WTC11 (cell line): Measurements from ENCODE around the gene CDK3. TPM values are rescaled to one million over a fixed set of nuclear protein-coding genes. Genes with fewer than 3 reads are reported as not detected.
A peak's percentile ranks its signal among the peaks of the same experiment; 100 is the strongest.

Experiments
- ATAC-seq: fragments of 200-7000 bp; cut with Tn5 transposase; 2 replicates; pipeline ENCODE4 v1.10.0; 2021; ENCODE audit warnings: mild to moderate bottlenecking, moderate library complexity
- CTCF ChIA-PET: fragments of 300-600 bp; sonication (Branson Sonifier 250); formaldehyde crosslinking; loops from one replicate; lab custom pipeline; 2021; ENCODE audit warnings: antibody characterized with exemption; lab: Charles Lee
- POLR2A ChIA-PET: fragments of 350-600 bp; sonication (Branson Sonifier 250); formaldehyde crosslinking; loops from one replicate; lab custom pipeline; 2021; ENCODE audit warnings: antibody characterized with exemption; lab: Charles Lee
- DNase-seq: peaks from one replicate; pipeline ENCODE4 v3.0.0; 2021; ENCODE audit warnings: low spot score
- H3K27ac Mint-ChIP-seq: 2 replicates; pipeline ENCODE4 v1.8.0; 2021; ENCODE audit warnings: mixed read lengths
- H3K27me3 Mint-ChIP-seq: 2 replicates; pipeline ENCODE4 v1.8.0; 2021; ENCODE audit warnings: low read depth, mild to moderate bottlenecking, moderate library complexity, mixed read lengths
- H3K36me3 Mint-ChIP-seq: 2 replicates; pipeline ENCODE4 v1.8.0; 2021; ENCODE audit warnings: mixed read lengths
- H3K4me1 Mint-ChIP-seq: 2 replicates; pipeline ENCODE4 v1.8.0; 2022; ENCODE audit warnings: mixed read lengths
- H3K4me3 Mint-ChIP-seq: 2 replicates; pipeline ENCODE4 v1.8.0; 2021; ENCODE audit warnings: mild to moderate bottlenecking, moderate library complexity, mixed read lengths
- H3K9me3 Mint-ChIP-seq: 2 replicates; pipeline ENCODE4 v1.8.0; 2021; ENCODE audit warnings: mixed read lengths
- ATF1 ChIP-seq: sonication (generic); formaldehyde crosslinking; IDR thresholded peaks from 2 replicates; pipeline ENCODE4 v1.8.1; 2023; ENCODE audit warnings: mild to moderate bottlenecking, moderate library complexity, missing genetic modification reagents
- CREM ChIP-seq: sonication (generic); formaldehyde crosslinking; IDR thresholded peaks from 2 replicates; pipeline ENCODE4 v1.8.1; 2022; ENCODE audit warnings: mild to moderate bottlenecking, missing genetic modification reagents, moderate library complexity
- ELF4 ChIP-seq: sonication (generic); formaldehyde crosslinking; IDR thresholded peaks from 2 replicates; pipeline ENCODE4 v1.8.1; 2022; ENCODE audit warnings: low read depth, mild to moderate bottlenecking, moderate library complexity, missing genetic modification reagents
- IRF2 ChIP-seq: sonication (generic); formaldehyde crosslinking; IDR thresholded peaks from 2 replicates; pipeline ENCODE4 v1.8.0; 2022; ENCODE audit warnings: low read depth, missing genetic modification reagents, borderline replicate concordance
- JUN ChIP-seq: sonication (generic); formaldehyde crosslinking; IDR thresholded peaks from 2 replicates; pipeline ENCODE4 v1.8.0; 2023; ENCODE audit warnings: mild to moderate bottlenecking, missing genetic modification reagents
- NFE2L1 ChIP-seq: sonication (generic); formaldehyde crosslinking; IDR thresholded peaks from 2 replicates; pipeline ENCODE4 v1.8.1; 2023; ENCODE audit warnings: missing genetic modification reagents
- NFYB ChIP-seq: sonication (generic); formaldehyde crosslinking; conservative IDR thresholded peaks from 2 replicates; pipeline ENCODE4 v1.8.0; 2022; ENCODE audit warnings: low read depth, missing genetic modification reagents
- OVOL2 ChIP-seq: fragments of 250-450 bp; sonication (Bioruptor Pico); IDR thresholded peaks from 2 replicates; pipeline ENCODE4 v1.9.0; 2021; ENCODE audit warnings: mild to moderate bottlenecking, borderline replicate concordance
- RELA ChIP-seq: sonication (generic); formaldehyde crosslinking; IDR thresholded peaks from 2 replicates; pipeline ENCODE4 v1.8.1; 2022; ENCODE audit warnings: missing genetic modification reagents, mild to moderate bottlenecking, borderline replicate concordance
- TCF7 ChIP-seq: sonication (generic); formaldehyde crosslinking; IDR thresholded peaks from 2 replicates; pipeline ENCODE4 v1.8.0; 2022; ENCODE audit warnings: mild to moderate bottlenecking, low read depth, missing genetic modification reagents, moderate library complexity
- TEAD4 ChIP-seq: sonication (generic); formaldehyde crosslinking; IDR thresholded peaks from 2 replicates; pipeline ENCODE4 v1.8.0; 2022; ENCODE audit warnings: mild to moderate bottlenecking, missing genetic modification reagents
- ZNF121 ChIP-seq: sonication (generic); formaldehyde crosslinking; IDR thresholded peaks from 2 replicates; pipeline ENCODE4 v1.8.0; 2023; ENCODE audit warnings: missing genetic modification reagents
- ZNF219 ChIP-seq: sonication (generic); formaldehyde crosslinking; IDR thresholded peaks from 2 replicates; pipeline ENCODE4 v1.8.0; 2023; ENCODE audit warnings: missing genetic modification reagents, mild to moderate bottlenecking, borderline replicate concordance
- ZNF317 ChIP-seq: sonication (generic); formaldehyde crosslinking; IDR thresholded peaks from 2 replicates; pipeline ENCODE4 v1.8.1; 2023; ENCODE audit warnings: low read depth, mild to moderate bottlenecking, moderate library complexity, missing genetic modification reagents, borderline replicate concordance
- ZNF396 ChIP-seq: fragments of 250-450 bp; sonication (Bioruptor Pico); IDR thresholded peaks from 2 replicates; pipeline ENCODE4 v1.8.0; 2021; ENCODE audit warnings: mild to moderate bottlenecking, moderate library complexity, borderline replicate concordance
- ZNF423 ChIP-seq: fragments of 250-450 bp; sonication (Bioruptor Pico); IDR thresholded peaks from 2 replicates; pipeline ENCODE4 v2.1.2; 2022; ENCODE audit warnings: mild to moderate bottlenecking, moderate library complexity
- total RNA-seq: library from RNA; stranded (reverse); gene quantifications from 3 replicates; pipeline ENCODE4 v1.2.3, GENCODE V29; 2021
- TF ChIP-seq, protein P1 (sequence below): fragments of 200-600 bp; IDR thresholded peaks from 2 replicates; pipeline ENCODE4 v1.8.0; 2022; ENCODE audit warnings: antibody characterized with exemption
- TF ChIP-seq, protein P2 (sequence below): sonication (generic); formaldehyde crosslinking; IDR thresholded peaks from 2 replicates; pipeline ENCODE4 v1.8.0; 2023; ENCODE audit warnings: mild to moderate bottlenecking, missing genetic modification reagents
- TF ChIP-seq, protein P3 (sequence below): sonication (generic); formaldehyde crosslinking; IDR thresholded peaks from 2 replicates; pipeline ENCODE4 v1.8.0; 2023; ENCODE audit warnings: missing genetic modification reagents, mild to moderate bottlenecking, borderline replicate concordance
- TF ChIP-seq, protein P4 (sequence below): sonication (generic); formaldehyde crosslinking; IDR thresholded peaks from 2 replicates; pipeline ENCODE4 v1.8.1; 2023; ENCODE audit warnings: mild to moderate bottlenecking, missing genetic modification reagents

Gene CDK3
- total RNA-seq, 1 experiment from 2014 or later = 9.5 TPM

DNA sequence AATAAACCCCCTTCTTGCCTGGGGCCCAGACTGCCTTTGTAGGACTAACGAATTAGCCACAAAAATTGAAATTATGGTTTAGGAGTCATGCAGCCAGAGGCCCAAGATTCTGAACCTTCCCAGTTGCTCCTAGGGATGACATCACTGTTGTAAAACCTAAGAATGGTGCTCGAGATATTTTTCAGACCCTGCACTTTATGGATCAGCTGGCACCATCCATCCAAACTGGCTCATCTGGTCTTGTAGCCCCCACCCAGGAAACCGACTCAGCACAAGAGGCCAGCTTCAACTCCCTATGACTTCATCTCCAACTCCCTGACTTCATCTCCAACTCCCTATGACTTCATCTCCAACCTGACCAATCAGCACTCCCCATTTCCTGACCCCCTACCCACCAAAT, 37.4 kb downstream of the CDK3 start:
- ChIA-PET POLR2A (no interaction called here), CTCF (interaction anchor here (3.0 kb wide), 1 partner anchor 33 kb away, joined by 13 read pairs; no protein-coding TSS in a partner anchor)
- Mint-ChIP-seq H3K27me3 (no peaks in the 10 kb centered on the region), H3K4me1 (peaks cover 20% of the 10 kb centered on the region), H3K36me3 (peaks cover 36% of the 10 kb centered on the region), H3K4me3 (no peak overlapping the region), H3K9me3 (no peaks in the 10 kb centered on the region), H3K27ac (peak overlapping the region; percentile 46)
- DNase-seq (no peak), ATAC-seq (no peak)
- no peak for TF ChIP-seq TCF7
- TF ChIP-seq, protein P1, sequence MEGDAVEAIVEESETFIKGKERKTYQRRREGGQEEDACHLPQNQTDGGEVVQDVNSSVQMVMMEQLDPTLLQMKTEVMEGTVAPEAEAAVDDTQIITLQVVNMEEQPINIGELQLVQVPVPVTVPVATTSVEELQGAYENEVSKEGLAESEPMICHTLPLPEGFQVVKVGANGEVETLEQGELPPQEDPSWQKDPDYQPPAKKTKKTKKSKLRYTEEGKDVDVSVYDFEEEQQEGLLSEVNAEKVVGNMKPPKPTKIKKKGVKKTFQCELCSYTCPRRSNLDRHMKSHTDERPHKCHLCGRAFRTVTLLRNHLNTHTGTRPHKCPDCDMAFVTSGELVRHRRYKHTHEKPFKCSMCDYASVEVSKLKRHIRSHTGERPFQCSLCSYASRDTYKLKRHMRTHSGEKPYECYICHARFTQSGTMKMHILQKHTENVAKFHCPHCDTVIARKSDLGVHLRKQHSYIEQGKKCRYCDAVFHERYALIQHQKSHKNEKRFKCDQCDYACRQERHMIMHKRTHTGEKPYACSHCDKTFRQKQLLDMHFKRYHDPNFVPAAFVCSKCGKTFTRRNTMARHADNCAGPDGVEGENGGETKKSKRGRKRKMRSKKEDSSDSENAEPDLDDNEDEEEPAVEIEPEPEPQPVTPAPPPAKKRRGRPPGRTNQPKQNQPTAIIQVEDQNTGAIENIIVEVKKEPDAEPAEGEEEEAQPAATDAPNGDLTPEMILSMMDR = no peak
- TF ChIP-seq OVOL2 (CRISPR knock-in tag) = no peak
- TF ChIP-seq TEAD4 (CRISPR knock-in tag) = no peak
- no peak for TF ChIP-seq CREM (CRISPR knock-in tag)
- TF ChIP-seq IRF2 (CRISPR knock-in tag) = no peak
- TF ChIP-seq, protein P2, sequence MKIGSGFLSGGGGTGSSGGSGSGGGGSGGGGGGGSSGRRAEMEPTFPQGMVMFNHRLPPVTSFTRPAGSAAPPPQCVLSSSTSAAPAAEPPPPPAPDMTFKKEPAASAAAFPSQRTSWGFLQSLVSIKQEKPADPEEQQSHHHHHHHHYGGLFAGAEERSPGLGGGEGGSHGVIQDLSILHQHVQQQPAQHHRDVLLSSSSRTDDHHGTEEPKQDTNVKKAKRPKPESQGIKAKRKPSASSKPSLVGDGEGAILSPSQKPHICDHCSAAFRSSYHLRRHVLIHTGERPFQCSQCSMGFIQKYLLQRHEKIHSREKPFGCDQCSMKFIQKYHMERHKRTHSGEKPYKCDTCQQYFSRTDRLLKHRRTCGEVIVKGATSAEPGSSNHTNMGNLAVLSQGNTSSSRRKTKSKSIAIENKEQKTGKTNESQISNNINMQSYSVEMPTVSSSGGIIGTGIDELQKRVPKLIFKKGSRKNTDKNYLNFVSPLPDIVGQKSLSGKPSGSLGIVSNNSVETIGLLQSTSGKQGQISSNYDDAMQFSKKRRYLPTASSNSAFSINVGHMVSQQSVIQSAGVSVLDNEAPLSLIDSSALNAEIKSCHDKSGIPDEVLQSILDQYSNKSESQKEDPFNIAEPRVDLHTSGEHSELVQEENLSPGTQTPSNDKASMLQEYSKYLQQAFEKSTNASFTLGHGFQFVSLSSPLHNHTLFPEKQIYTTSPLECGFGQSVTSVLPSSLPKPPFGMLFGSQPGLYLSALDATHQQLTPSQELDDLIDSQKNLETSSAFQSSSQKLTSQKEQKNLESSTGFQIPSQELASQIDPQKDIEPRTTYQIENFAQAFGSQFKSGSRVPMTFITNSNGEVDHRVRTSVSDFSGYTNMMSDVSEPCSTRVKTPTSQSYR (CRISPR knock-in tag) = no peak
- TF ChIP-seq NFE2L1 = no peak
- TF ChIP-seq RELA (CRISPR knock-in tag) = no peak
- TF ChIP-seq JUN (CRISPR knock-in tag) = no peak
- no peak for TF ChIP-seq NFYB (CRISPR knock-in tag)
- no peak for TF ChIP-seq ZNF396 (CRISPR knock-in tag)
- no peak for TF ChIP-seq ZNF219 (CRISPR knock-in tag)
- no peak for TF ChIP-seq ZNF317 (CRISPR knock-in tag)
- TF ChIP-seq, protein P3, sequence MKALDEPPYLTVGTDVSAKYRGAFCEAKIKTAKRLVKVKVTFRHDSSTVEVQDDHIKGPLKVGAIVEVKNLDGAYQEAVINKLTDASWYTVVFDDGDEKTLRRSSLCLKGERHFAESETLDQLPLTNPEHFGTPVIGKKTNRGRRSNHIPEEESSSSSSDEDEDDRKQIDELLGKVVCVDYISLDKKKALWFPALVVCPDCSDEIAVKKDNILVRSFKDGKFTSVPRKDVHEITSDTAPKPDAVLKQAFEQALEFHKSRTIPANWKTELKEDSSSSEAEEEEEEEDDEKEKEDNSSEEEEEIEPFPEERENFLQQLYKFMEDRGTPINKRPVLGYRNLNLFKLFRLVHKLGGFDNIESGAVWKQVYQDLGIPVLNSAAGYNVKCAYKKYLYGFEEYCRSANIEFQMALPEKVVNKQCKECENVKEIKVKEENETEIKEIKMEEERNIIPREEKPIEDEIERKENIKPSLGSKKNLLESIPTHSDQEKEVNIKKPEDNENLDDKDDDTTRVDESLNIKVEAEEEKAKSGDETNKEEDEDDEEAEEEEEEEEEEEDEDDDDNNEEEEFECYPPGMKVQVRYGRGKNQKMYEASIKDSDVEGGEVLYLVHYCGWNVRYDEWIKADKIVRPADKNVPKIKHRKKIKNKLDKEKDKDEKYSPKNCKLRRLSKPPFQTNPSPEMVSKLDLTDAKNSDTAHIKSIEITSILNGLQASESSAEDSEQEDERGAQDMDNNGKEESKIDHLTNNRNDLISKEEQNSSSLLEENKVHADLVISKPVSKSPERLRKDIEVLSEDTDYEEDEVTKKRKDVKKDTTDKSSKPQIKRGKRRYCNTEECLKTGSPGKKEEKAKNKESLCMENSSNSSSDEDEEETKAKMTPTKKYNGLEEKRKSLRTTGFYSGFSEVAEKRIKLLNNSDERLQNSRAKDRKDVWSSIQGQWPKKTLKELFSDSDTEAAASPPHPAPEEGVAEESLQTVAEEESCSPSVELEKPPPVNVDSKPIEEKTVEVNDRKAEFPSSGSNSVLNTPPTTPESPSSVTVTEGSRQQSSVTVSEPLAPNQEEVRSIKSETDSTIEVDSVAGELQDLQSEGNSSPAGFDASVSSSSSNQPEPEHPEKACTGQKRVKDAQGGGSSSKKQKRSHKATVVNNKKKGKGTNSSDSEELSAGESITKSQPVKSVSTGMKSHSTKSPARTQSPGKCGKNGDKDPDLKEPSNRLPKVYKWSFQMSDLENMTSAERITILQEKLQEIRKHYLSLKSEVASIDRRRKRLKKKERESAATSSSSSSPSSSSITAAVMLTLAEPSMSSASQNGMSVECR (CRISPR knock-in tag) = no peak
- TF ChIP-seq ZNF423 (CRISPR knock-in tag) = no peak
- TF ChIP-seq, protein P4, sequence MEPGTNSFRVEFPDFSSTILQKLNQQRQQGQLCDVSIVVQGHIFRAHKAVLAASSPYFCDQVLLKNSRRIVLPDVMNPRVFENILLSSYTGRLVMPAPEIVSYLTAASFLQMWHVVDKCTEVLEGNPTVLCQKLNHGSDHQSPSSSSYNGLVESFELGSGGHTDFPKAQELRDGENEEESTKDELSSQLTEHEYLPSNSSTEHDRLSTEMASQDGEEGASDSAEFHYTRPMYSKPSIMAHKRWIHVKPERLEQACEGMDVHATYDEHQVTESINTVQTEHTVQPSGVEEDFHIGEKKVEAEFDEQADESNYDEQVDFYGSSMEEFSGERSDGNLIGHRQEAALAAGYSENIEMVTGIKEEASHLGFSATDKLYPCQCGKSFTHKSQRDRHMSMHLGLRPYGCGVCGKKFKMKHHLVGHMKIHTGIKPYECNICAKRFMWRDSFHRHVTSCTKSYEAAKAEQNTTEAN (CRISPR knock-in tag) = no peak
- TF ChIP-seq ATF1 = no peak
- no peak for TF ChIP-seq ELF4 (CRISPR knock-in tag)
- TF ChIP-seq ZNF121 = no peak
